AG04450 (cell line): ENCODE results near the gene MYL10. TPM values are rescaled to one million over a fixed set of nuclear protein-coding genes. Genes with fewer than 3 reads are reported as not detected.

Source experiments
- CTCF ChIA-PET: fragments of 300-600, 350-600 bp; formaldehyde crosslinking; extraction: SDS; loops from one replicate; lab custom pipeline; 2022; ENCODE audit warnings: antibody characterized with exemption, inconsistent platforms; lab: Charles Lee
- POLR2A ChIA-PET: fragments of 350-600 bp; formaldehyde crosslinking; extraction: SDS; loops from one replicate; lab custom pipeline; 2021; ENCODE audit warnings: antibody characterized with exemption, inconsistent platforms; lab: Yijun Ruan, JAX
- DNase-seq: peaks from one replicate; pipeline ENCODE4 v3.0.0-alpha.2; 2011; ENCODE audit warnings: low read depth, low spot score
- H3K27ac ChIP-seq: one replicate; pipeline ENCODE4 v1.5.1; 2012; ENCODE audit warnings: low read depth, low read length, control low read depth
- H3K27me3 ChIP-seq: one replicate; pipeline ENCODE4 v1.6.0; 2012; ENCODE audit warnings: low read length; ENCODE audit not compliant: control insufficient read depth, insufficient read depth
- H3K4me3 ChIP-seq: 2 replicates; pipeline ENCODE4 v1.5.1; 2011; ENCODE audit warnings: mild to moderate bottlenecking, low read depth, low read length, control low read depth
- H3K9me3 ChIP-seq: 2 replicates; pipeline ENCODE4 v1.5.1; 2012; ENCODE audit warnings: low read length; ENCODE audit not compliant: control insufficient read depth, insufficient read depth
- polyA plus RNA-seq: library from polyadenylated mRNA; depleted of rRNA; stranded (reverse); fragments of >200 nt; gene quantifications from 2 replicates; pipeline ENCODE4 v1.2.3, GENCODE V29; 2011
- TF ChIP-seq, protein P1 (sequence below): IDR thresholded peaks from 2 replicates; pipeline ENCODE4 v1.5.1; 2011; ENCODE audit warnings: low read depth, low read length, control low read depth, inconsistent platforms

Gene MYL10
- polyA plus RNA-seq, 1 experiment = not detected

DNA sequence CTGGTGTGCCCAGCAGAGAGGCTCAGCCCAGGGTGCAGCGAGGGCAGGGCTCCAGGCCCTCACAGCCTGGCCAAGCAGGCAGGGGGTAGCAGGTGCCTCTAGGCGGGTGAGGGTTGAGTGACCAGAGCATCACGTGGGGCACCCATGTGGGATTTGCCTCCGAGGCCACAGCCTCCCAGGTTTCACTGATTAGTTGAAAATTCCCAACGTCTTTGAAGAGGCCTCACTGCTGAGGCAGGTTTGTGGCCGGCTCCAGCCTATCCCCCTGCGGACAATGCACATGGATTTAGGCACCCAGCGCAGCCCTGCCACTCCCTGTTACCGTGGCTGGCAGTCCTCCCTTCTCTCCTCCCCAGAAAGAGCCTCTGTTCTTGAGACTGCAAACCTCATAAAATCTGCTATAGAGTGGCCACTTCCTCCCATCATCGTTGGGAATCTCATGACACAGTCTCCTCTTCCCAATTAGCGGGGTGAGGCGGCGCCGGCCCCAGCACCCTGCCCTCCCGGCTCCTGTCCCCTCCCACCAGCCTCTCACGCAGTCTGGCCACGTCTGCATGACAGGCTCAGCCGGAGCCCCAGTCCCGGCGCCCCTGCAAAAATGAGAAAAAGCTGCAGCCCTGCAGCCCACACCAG, 10.8 kb downstream of the MYL10 start:
- POLR2A ChIA-PET = no interaction called here
- CTCF ChIA-PET = no interaction called here

GRCh38 chr7:101617451-101618206, 11.5 kb downstream of the MYL10 start:
- no peak overlapping the region for H3K4me3 ChIP-seq
- H3K27me3 ChIP-seq = peaks cover 30% of the 10 kb centered on the region
- H3K27ac ChIP-seq = no peak overlapping the region
- CTCF ChIA-PET = no interaction called here
- POLR2A ChIA-PET = no interaction called here
- DNase-seq = no peak
- no peaks in the 10 kb centered on the region for H3K9me3 ChIP-seq
- TF ChIP-seq, protein P1, sequence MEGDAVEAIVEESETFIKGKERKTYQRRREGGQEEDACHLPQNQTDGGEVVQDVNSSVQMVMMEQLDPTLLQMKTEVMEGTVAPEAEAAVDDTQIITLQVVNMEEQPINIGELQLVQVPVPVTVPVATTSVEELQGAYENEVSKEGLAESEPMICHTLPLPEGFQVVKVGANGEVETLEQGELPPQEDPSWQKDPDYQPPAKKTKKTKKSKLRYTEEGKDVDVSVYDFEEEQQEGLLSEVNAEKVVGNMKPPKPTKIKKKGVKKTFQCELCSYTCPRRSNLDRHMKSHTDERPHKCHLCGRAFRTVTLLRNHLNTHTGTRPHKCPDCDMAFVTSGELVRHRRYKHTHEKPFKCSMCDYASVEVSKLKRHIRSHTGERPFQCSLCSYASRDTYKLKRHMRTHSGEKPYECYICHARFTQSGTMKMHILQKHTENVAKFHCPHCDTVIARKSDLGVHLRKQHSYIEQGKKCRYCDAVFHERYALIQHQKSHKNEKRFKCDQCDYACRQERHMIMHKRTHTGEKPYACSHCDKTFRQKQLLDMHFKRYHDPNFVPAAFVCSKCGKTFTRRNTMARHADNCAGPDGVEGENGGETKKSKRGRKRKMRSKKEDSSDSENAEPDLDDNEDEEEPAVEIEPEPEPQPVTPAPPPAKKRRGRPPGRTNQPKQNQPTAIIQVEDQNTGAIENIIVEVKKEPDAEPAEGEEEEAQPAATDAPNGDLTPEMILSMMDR = no peak

More for the DNA sequence above, 10.8 kb downstream of the MYL10 start:
- no peak overlapping the region for H3K27ac ChIP-seq
- H3K9me3 ChIP-seq = no peaks in the 10 kb centered on the region; the same call in 1 of the 2 replicates
- peaks cover 23% of the 10 kb centered on the region for H3K27me3 ChIP-seq
- TF ChIP-seq, protein P1 = no peak
- DNase-seq = no peak
- no peak overlapping the region for H3K4me3 ChIP-seq

- Histone ChIP-seq H3K27ac (no peak overlapping the region), H3K27me3 (peaks cover 31% of the 10 kb centered on the region), H3K4me3 (no peak overlapping the region), H3K9me3 (no peaks in the 10 kb centered on the region)
- no peak for DNase-seq
- TF ChIP-seq, protein P1 = no peak
- ChIA-PET POLR2A (no interaction called here), CTCF (no interaction called here)
Observed at GRCh38 chr7:101615446-101615845, 13.7 kb downstream of the MYL10 start.

DNA sequence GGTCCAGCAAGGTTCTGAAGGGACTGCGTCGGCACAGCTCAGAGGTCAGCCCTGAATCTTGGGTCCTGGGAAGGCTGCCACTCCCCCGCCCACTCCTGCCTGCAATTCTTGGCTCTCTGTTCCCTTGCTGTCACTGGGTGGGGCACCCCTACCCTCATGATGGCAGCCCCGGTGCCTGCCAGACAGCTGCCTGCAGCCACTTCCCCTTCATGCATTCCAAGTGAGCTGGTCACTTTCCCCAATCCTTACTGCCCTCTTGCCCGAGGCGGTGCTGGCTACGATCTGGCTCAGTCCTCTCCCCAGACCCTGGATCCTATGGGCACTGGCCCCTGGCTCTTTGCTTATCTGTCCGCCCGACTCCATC, 14.2 kb downstream of the MYL10 start:
- POLR2A ChIA-PET = no interaction called here
- H3K27ac ChIP-seq = no peak overlapping the region
- CTCF ChIA-PET = no interaction called here
- no peaks in the 10 kb centered on the region for H3K9me3 ChIP-seq
- no peak for DNase-seq
- TF ChIP-seq, protein P1 = no peak
- H3K4me3 ChIP-seq = no peak overlapping the region
- H3K27me3 ChIP-seq = peaks cover 31% of the 10 kb centered on the region
